Thyroid gland (tissue), 4 donors: ENCODE data around the gene PNPLA2. TPM values are rescaled to one million over a fixed set of nuclear protein-coding genes. Genes with fewer than 3 reads are reported as not detected.
A peak's percentile ranks its signal among the peaks of the same experiment; 100 is the strongest.

Experiments used
- DNase-seq, 2 donors: peaks; one replicate each; pipeline ENCODE4 v3.0.0-alpha.2; 2019
- H3K27ac ChIP-seq, 3 donors: fragments of 200-600 bp; sonication (generic); 1 replicate in 2 of 3; 2 replicates in 1 of 3; pipeline ENCODE4 v1.5.1; 2016 to 2019; ENCODE audit warnings: mild to moderate bottlenecking in 1 of 3, moderate library complexity in 1 of 3
- H3K27me3 ChIP-seq: fragments of 200-600 bp; sonication (generic); one replicate; pipeline ENCODE4 v1.5.1; 2019
- H3K36me3 ChIP-seq, 2 donors: fragments of 200-600 bp; sonication (generic); one replicate each; pipeline ENCODE4 v1.5.1; 2016 to 2019
- H3K4me1 ChIP-seq, 2 donors: fragments of 200-600 bp; sonication (generic); one replicate each; pipeline ENCODE4 v1.5.1; 2017 to 2019
- H3K4me3 ChIP-seq, 3 donors: fragments of 200-600 bp; sonication (generic); replicated peaks in 1 of 3; 1 replicate in 2 of 3; 2 replicates in 1 of 3; pipeline ENCODE4 v1.5.1; 2016; ENCODE audit warnings: mild to moderate bottlenecking in 1 of 3
- H3K9me3 ChIP-seq: fragments of 200-600 bp; sonication (generic); one replicate; pipeline ENCODE4 v1.5.1; 2017
- CTCF ChIP-seq, 6 experiments: fragments of 200-600 bp in 3 of 6; fragments of 450-650 bp in 3 of 6; sonication (generic) in 3 of 6; IDR thresholded peaks; one replicate each; pipeline ENCODE4 v1.5.1; 2016 to 2019; ENCODE audit warnings: antibody characterized with exemption in 6 of 6, mild to moderate bottlenecking in 2 of 6, inconsistent platforms in 1 of 6, moderate library complexity in 1 of 6
- POLR2A ChIP-seq, 2 donors: fragments of 450-650 bp; IDR thresholded peaks; one replicate each; pipeline ENCODE4 v1.6.1; 2017; ENCODE audit warnings: antibody characterized with exemption in 2 of 2, mild to moderate bottlenecking in 2 of 2, moderate library complexity in 1 of 2
- WGBS, 2 donors: methylation state at CpG; one replicate each; pipeline ENCODE4 v1.1.5; 2017; 5-methylcytosine and 5-hydroxymethylcytosine counted together
- intact Hi-C: fragments of 100-400 bp; cut with DNase I; formaldehyde crosslinking; loops from one replicate; pipeline ENCODE4 v1.15.1; 2023
- total RNA-seq, 4 donors: library from RNA; depleted of rRNA; stranded (reverse); fragments of >200 nt; gene quantifications; one replicate each; pipeline ENCODE4 v1.2.3, GENCODE V29; 2016

Gene PNPLA2
- total RNA-seq, 4 donors from 2014 or later, result 35.8 to 95.0 (median 57.6) TPM

GRCh38 chr11:795634-796564 lies 22.8 kb upstream of the PNPLA2 start:
- 0 to 5% methylated on average over 1 to 21 of the region's 26 CpGs for WGBS, 2 donors

GRCh38 chr11:796565-797295 lies 22.0 kb upstream of the PNPLA2 start:
- 25 to 26% methylated on average over 5 to 11 of the region's 18 CpGs for WGBS, 2 donors
- no peaks in the 10 kb centered on the region for H3K9me3 ChIP-seq
- H3K4me3 ChIP-seq, result peak overlapping the region in 1 of 3 donors; percentile 71
- peak overlapping the region; percentile 18 to 68 (median 67) for H3K27ac ChIP-seq
- intact Hi-C loops, result no loop called here
- H3K36me3 ChIP-seq, result no peaks in the 10 kb centered on the region
- no peaks in the 10 kb centered on the region for H3K27me3 ChIP-seq
- no peak for TF ChIP-seq POLR2A (IDR thresholded peaks at IDR 0.05)
- no peak for TF ChIP-seq CTCF (IDR thresholded peaks at IDR 0.05)
- DNase-seq, result no peak
- peaks cover 29 to 31% of the 10 kb centered on the region in 2 donors for H3K4me1 ChIP-seq

More at GRCh38 chr11:795634-796564, 22.8 kb upstream of the PNPLA2 start:
- intact Hi-C loops, result no loop called here
- peak overlapping the region; percentile 39 to 71 (median 52) for H3K4me3 ChIP-seq
- H3K9me3 ChIP-seq, result no peaks in the 10 kb centered on the region
- H3K27ac ChIP-seq, result peak overlapping the region; percentile 18 to 68 (median 67)
- H3K4me1 ChIP-seq, result peaks cover 29 to 31% of the 10 kb centered on the region in 2 donors
- H3K27me3 ChIP-seq, result no peaks in the 10 kb centered on the region
- H3K36me3 ChIP-seq, result no peaks in the 10 kb centered on the region
- TF ChIP-seq POLR2A (IDR thresholded peaks at IDR 0.05), result peak; percentile 15 to 31
- TF ChIP-seq CTCF (IDR thresholded peaks at IDR 0.05), result no peak
- peak; percentile 81 to 83 for DNase-seq

GRCh38 chr11:797296-798092 lies 21.2 kb upstream of the PNPLA2 start:
- intact Hi-C loops, result no loop called here
- H3K4me1 ChIP-seq, result peaks cover 29 to 31% of the 10 kb centered on the region in 2 donors
- DNase-seq, result peak; percentile 67
- peak overlapping the region; percentile 50 to 71 (median 54) for H3K4me3 ChIP-seq
- no peaks in the 10 kb centered on the region for H3K27me3 ChIP-seq
- WGBS, 2 donors, result 0 to 1% methylated on average over 8 to 41 of the region's 57 CpGs
- peak overlapping the region; percentile 18 to 68 (median 67) for H3K27ac ChIP-seq
- no peaks in the 10 kb centered on the region for H3K36me3 ChIP-seq
- TF ChIP-seq POLR2A (IDR thresholded peaks at IDR 0.05) (no peak), CTCF (IDR thresholded peaks at IDR 0.05) (no peak)
- H3K9me3 ChIP-seq, result no peaks in the 10 kb centered on the region

GRCh38 chr11:798093-798713 lies 20.5 kb upstream of the PNPLA2 start, which contains the start of gene SLC25A22:
TSS of gene SLC25A22 (minus strand) at chr11:798281. CDS start at chr11:795006, 3,275 bp downstream.
- Histone ChIP-seq H3K4me1 (peaks cover 29 to 31% of the 10 kb centered on the region in 2 donors), H3K27me3 (no peaks in the 10 kb centered on the region), H3K27ac (peak within 1 kb of the TSS; percentile 18 to 68 (median 67)), H3K36me3 (no peaks in the 10 kb centered on the region), H3K4me3 (peak within 1 kb of the TSS; percentile 50 to 71 (median 54)), H3K9me3 (no peaks in the 10 kb centered on the region)
- TF ChIP-seq CTCF (IDR thresholded peaks at IDR 0.05) (peak; percentile 45 to 99 (median 84)), POLR2A (IDR thresholded peaks at IDR 0.05) (peak in 1 of 2 donors; percentile 32)
- intact Hi-C loops, result no loop called here
- WGBS, 2 donors, result 5% methylated on average over 18 of the region's 69 CpGs; no CpG with 5 or more reads in 1 of the 2 donors
- DNase-seq, result peak; percentile 76 to 77
